ENCODE measurements around the gene ITPR3.

Gene ITPR3

GRCh38 chr6:33695451-33695887 lies 74.3 kb downstream of the ITPR3 start:
- TF ChIP-seq CTCF (IDR thresholded peaks at IDR 0.05; ENCODE audit: control insufficient read depth, extremely low read depth, insufficient read depth) = no peak
- no peak overlapping the region for H3K4me3 ChIP-seq (ENCODE audit: low read depth, low read length)
- DNase-seq (ENCODE audit: low read depth) = no peak

GRCh38 chr6:33696076-33696475 lies 75.0 kb downstream of the ITPR3 start:
- TF ChIP-seq CTCF (IDR thresholded peaks at IDR 0.05; ENCODE audit: control insufficient read depth, extremely low read depth, insufficient read depth) = no peak
- no peak overlapping the region for H3K4me3 ChIP-seq (ENCODE audit: low read depth, low read length)
- no peak for DNase-seq (ENCODE audit: low read depth)

- TF ChIP-seq CTCF (IDR thresholded peaks at IDR 0.05; ENCODE audit: control insufficient read depth, extremely low read depth, insufficient read depth) = no peak
- no peak overlapping the region for H3K4me3 ChIP-seq (ENCODE audit: low read depth, low read length)
- DNase-seq (ENCODE audit: low read depth) = peak; percentile 72
These were observed 75.7 kb downstream of the ITPR3 start for GRCh38 chr6:33696548-33697518.

GRCh38 chr6:33697845-33698244 lies 76.7 kb downstream of the ITPR3 start:
- TF ChIP-seq CTCF (IDR thresholded peaks at IDR 0.05; ENCODE audit: control insufficient read depth, extremely low read depth, insufficient read depth) = no peak
- no peak overlapping the region for H3K4me3 ChIP-seq (ENCODE audit: low read depth, low read length)
- no peak for DNase-seq (ENCODE audit: low read depth)

GRCh38 chr6:33698494-33698893 lies 77.4 kb downstream of the ITPR3 start:
- H3K4me3 ChIP-seq (ENCODE audit: low read depth, low read length) = no peak overlapping the region
- DNase-seq (ENCODE audit: low read depth) = no peak
- no peak for TF ChIP-seq CTCF (IDR thresholded peaks at IDR 0.05; ENCODE audit: control insufficient read depth, extremely low read depth, insufficient read depth)

GRCh38 chr6:33699131-33699530 lies 78.0 kb downstream of the ITPR3 start:
- TF ChIP-seq CTCF (IDR thresholded peaks at IDR 0.05; ENCODE audit: control insufficient read depth, extremely low read depth, insufficient read depth) = no peak
- H3K4me3 ChIP-seq (ENCODE audit: low read depth, low read length) = no peak overlapping the region
- no peak for DNase-seq (ENCODE audit: low read depth)
